IMR-90 (cell line): Measurements from ENCODE around the gene C6orf15.

Source experiments
- CEBPB ChIP-seq: IDR thresholded peaks from 2 replicates; pipeline ENCODE4 v1.6.1; 2012; ENCODE audit warnings: low read depth, low read length, improper control_type of control experiment
- CTCF ChIP-seq: conservative IDR thresholded peaks from 2 replicates; pipeline ENCODE4 v1.5.1; 2012; ENCODE audit warnings: mild to moderate bottlenecking, low read depth, low read length, improper control_type of control experiment
- SMC3 ChIP-seq: fragments of 150-350 bp; IDR thresholded peaks from 2 replicates; pipeline ENCODE4 v1.6.1; 2016; ENCODE audit warnings: low read depth, mild to moderate bottlenecking, antibody characterized with exemption, low read length, moderate library complexity

GRCh38 chr6:31131595-31131994 is 19.2 kb upstream of the C6orf15 start:
- TF ChIP-seq CTCF (no peak), CEBPB (no peak), SMC3 (no peak)
